Activated CD4-positive, CD25-positive, alpha-beta regulatory T cell treated with anti-CD3 and anti-CD28 coated beads, Interleukin-2, amount 50 U/mL, for 24 hours (primary cell): ENCODE data around the gene RTN4RL1.
A peak's percentile ranks its signal among the peaks of the same experiment; 100 is the strongest.

Experiments used
- ATAC-seq, 2 donors: fragments of 150-1000 bp; cut with Tn5 transposase; one replicate each; pipeline ENCODE4 v1.10.0; 2021; ENCODE audit warnings: mild to moderate bottlenecking in 1 of 2, moderate library complexity in 1 of 2

RTN4RL1 gene

GRCh38 chr17:2025220-2025621, at the start of gene RTN4RL1:
TSS of gene RTN4RL1 (minus strand) at chr17:2025334. CDS start at chr17:2024865, 469 bp downstream.
- ATAC-seq = peak; percentile 21 to 27

- ATAC-seq = no peak
Observed at GRCh38 chr17:2074919-2075318, 49.8 kb upstream of the RTN4RL1 start.

- no peak for ATAC-seq
Observed at GRCh38 chr17:2071455-2072281, 46.5 kb upstream of the RTN4RL1 start.

GRCh38 chr17:2071024-2071385, 45.9 kb upstream of the RTN4RL1 start:
- no peak for ATAC-seq

GRCh38 chr17:2070241-2071023, 45.3 kb upstream of the RTN4RL1 start:
- peak; percentile 93 to 94 for ATAC-seq

GRCh38 chr17:2068519-2069051, 43.5 kb upstream of the RTN4RL1 start:
- ATAC-seq = peak; percentile 12 to 19

- ATAC-seq = no peak
Observed at GRCh38 chr17:2068031-2068518, 42.9 kb upstream of the RTN4RL1 start.

GRCh38 chr17:2067608-2068024, 42.5 kb upstream of the RTN4RL1 start:
- ATAC-seq = no peak

- ATAC-seq = no peak
Observed at GRCh38 chr17:2067048-2067561, 42.0 kb upstream of the RTN4RL1 start.

- no peak for ATAC-seq
Observed at GRCh38 chr17:2065949-2066400, 40.8 kb upstream of the RTN4RL1 start.

- peak; percentile 46 to 51 for ATAC-seq
Observed at GRCh38 chr17:2064980-2065785, 40.0 kb upstream of the RTN4RL1 start.

GRCh38 chr17:2064520-2064971, 39.4 kb upstream of the RTN4RL1 start:
- ATAC-seq = peak in 1 of 2 donors; percentile 3

GRCh38 chr17:2064147-2064489, 39.0 kb upstream of the RTN4RL1 start:
- ATAC-seq = no peak

- no peak for ATAC-seq
Observed at GRCh38 chr17:2063261-2064146, 38.4 kb upstream of the RTN4RL1 start.

GRCh38 chr17:2062571-2063183, 37.5 kb upstream of the RTN4RL1 start:
- ATAC-seq = no peak

- ATAC-seq = no peak
Observed at GRCh38 chr17:2061441-2061958, 36.4 kb upstream of the RTN4RL1 start.

GRCh38 chr17:2060681-2061440, 35.7 kb upstream of the RTN4RL1 start:
- no peak for ATAC-seq

- no peak for ATAC-seq
Observed at GRCh38 chr17:2060385-2060658, 35.2 kb upstream of the RTN4RL1 start.

GRCh38 chr17:2059547-2060384, 34.6 kb upstream of the RTN4RL1 start:
- ATAC-seq = no peak
